Measurements from ENCODE around the gene ARL8B.

Gene ARL8B

DNA sequence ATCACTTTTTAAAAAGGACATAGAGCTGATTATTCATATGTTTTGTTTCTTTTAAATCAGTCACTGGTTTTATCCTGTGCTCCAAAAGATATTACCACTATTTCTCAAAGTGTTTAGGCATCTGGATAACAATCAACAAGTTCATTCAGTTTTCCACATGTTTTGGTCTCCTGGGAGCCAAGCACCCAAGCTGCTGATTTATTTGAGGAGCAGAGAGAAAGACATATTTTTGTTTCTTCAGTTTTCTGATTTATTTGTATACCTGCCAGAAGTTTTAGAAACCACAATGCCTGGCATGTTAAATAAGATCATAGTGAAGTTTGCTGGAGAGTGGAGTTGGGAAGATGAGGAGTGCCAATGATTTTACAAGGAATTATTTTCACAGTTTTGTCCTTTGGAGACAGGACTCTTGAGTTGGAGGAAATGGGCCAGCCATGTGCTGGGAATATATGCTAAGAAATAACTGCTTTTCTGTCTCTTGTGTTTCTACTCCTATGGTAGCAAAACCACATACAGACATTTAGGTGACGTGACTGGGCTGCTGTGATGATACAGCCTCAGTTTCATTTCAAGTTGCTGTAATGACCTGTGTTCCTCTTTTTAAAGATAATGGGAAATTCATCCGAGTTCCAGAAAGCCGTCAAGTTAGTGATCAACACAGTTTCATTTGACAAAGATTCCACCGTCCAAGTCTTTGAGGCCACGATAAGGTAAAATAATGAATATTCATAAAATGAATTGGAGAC lies 77.1 kb downstream of the ARL8B start:
- no peak overlapping the region for H3K4me3 ChIP-seq
- H3K4me1 ChIP-seq: peaks cover 100% of the 10 kb centered on the region
- H3K36me3 ChIP-seq: peaks cover 100% of the 10 kb centered on the region
- no peaks in the 10 kb centered on the region for H3K27me3 ChIP-seq
- H3K4me2 ChIP-seq: peak overlapping the region; percentile 97
- peak overlapping the region; percentile 100 for H3K9ac ChIP-seq
- TF ChIP-seq Cebpa-rat (IDR thresholded peaks at IDR 0.05): no peak
- peaks cover 100% of the 10 kb centered on the region for H4K20me1 ChIP-seq
- H3K9me3 ChIP-seq: no peaks in the 10 kb centered on the region
- peak overlapping the region; percentile 100; the same call in 1 of the 2 replicates for H3K27ac ChIP-seq

DNA sequence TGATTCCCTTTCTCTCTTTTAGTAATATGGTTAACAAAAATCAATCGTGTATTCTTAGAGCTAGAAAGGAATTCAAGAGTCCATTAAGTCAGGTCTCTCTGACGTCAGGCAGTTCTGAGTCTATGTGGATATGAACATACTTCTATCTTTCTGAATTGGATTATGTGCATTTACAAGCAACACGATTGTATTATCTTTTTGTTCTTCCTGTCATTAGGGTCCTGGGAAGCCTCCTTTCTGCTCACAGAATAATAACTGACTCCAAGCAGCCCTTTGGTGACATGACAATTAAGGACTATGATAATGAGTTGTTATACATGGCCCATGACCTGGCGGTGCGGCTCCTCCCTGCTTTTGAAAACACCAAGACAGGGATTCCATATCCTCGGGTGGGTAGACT lies 79.4 kb downstream of the ARL8B start:
- Histone ChIP-seq H3K36me3 (peaks cover 100% of the 10 kb centered on the region), H3K9me3 (no peaks in the 10 kb centered on the region), H3K27ac (peak overlapping the region; percentile 43), H3K4me2 (peak overlapping the region; percentile 97), H4K20me1 (peaks cover 100% of the 10 kb centered on the region), H3K4me1 (peaks cover 100% of the 10 kb centered on the region), H3K4me3 (no peak overlapping the region), H3K27me3 (no peaks in the 10 kb centered on the region), H3K9ac (peak overlapping the region; percentile 43)
- no peak for TF ChIP-seq Cebpa-rat (IDR thresholded peaks at IDR 0.05)

DNA sequence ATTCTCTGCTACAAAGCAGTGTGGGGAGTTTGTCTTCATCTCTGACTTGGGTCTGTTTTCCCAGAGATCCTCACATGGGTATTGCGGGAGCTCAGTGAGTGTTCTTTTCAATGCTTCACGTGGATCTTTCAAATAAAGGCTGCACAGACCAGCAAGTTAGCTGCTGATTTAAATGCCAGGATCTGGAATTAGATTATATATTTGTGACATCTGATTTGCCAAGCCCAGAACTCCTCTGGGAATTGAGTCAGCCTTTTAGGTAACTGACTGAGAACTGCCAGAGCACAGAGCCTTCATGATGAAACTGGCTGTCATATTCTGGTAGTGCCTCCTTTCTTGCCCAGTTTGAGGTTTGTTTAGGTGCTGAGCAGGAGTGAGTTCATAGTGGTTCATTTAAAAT lies 80.1 kb downstream of the ARL8B start:
- H3K27ac ChIP-seq: peak overlapping the region; percentile 43
- peak overlapping the region; percentile 1; the same call in 1 of the 2 replicates for H3K4me2 ChIP-seq

DNA sequence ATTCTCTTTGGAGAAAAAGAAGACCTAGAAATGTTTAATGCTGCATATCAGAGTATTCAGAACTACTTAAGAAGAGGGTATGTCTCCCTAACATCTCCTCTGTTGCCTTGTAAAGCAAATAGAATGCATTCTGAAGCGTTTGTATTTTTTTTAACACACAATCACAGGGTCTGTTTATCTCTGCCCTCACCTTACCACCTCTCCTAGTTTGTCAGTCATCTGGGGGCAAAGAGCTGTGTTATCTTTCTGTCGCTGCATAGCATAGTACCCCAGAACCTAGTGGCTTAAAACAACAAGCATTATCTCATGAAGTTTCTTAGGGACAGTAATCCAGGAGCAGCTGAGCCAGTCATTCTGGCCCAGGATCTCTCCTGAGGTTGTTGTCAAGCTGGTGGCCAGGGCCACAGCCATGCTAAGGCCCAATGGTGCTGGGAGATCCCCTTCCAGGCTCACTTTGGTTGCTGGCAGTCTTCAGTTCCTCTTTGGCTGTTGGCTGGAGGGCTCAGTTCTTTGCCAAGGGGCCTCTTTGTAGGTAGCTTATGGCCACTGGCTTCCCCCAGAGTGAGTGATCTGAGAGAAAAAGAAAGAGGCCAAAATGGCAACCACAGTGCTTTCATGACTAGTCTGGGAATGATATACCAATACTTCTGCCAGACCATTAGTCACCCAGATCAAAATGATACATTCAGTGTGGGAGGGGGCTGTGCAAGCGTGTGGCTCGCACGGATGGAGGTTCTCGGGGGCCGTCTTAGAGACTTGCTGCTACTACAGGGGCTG lies 83.3 kb downstream of the ARL8B start:
- Histone ChIP-seq H4K20me1 (peaks cover 100% of the 10 kb centered on the region), H3K9me3 (no peaks in the 10 kb centered on the region), H3K4me3 (no peak overlapping the region), H3K36me3 (peaks cover 100% of the 10 kb centered on the region), H3K27ac (peak overlapping the region; percentile 42; the same call in 1 of the 2 replicates), H3K9ac (peak overlapping the region; percentile 59; the same call in 1 of the 2 replicates), H3K4me1 (peaks cover 93% of the 10 kb centered on the region), H3K4me2 (peak overlapping the region; percentile 31), H3K27me3 (no peaks in the 10 kb centered on the region)
- TF ChIP-seq Cebpa-rat (IDR thresholded peaks at IDR 0.05): no peak

More for the DNA sequence above, 80.1 kb downstream of the ARL8B start:
- TF ChIP-seq Cebpa-rat (IDR thresholded peaks at IDR 0.05): no peak
- H3K36me3 ChIP-seq: peaks cover 100% of the 10 kb centered on the region
- H3K9ac ChIP-seq: no peak overlapping the region; the same call in 1 of the 2 replicates
- H3K4me1 ChIP-seq: peaks cover 100% of the 10 kb centered on the region
- no peak overlapping the region for H3K4me3 ChIP-seq
- H3K27me3 ChIP-seq: no peaks in the 10 kb centered on the region
- H3K9me3 ChIP-seq: no peaks in the 10 kb centered on the region
- H4K20me1 ChIP-seq: peaks cover 100% of the 10 kb centered on the region

DNA sequence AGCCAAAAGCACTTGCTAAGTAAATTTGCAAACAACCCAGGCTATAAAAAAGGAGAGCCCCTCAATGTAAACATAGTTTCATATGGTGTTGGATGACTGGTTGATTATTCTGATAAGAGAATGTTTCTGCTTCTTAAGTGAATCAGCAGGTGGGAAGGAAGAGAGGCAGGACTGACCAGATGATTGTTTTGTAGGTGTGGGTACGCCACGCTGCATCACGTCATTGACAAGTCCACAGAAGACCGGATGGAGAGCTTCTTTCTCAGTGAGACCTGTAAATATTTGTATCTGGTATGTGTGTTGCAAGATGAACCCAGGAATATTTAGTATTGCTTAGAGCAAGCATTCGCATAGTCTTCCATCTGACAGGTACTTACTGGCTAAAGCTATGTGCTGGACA lies 88.8 kb downstream of the ARL8B start:
- H4K20me1 ChIP-seq: peaks cover 100% of the 10 kb centered on the region
- no peak for TF ChIP-seq Cebpa-rat (IDR thresholded peaks at IDR 0.05)
- H3K4me1 ChIP-seq: peaks cover 88% of the 10 kb centered on the region
- H3K36me3 ChIP-seq: peaks cover 100% of the 10 kb centered on the region
- no peaks in the 10 kb centered on the region for H3K27me3 ChIP-seq
- no peak overlapping the region for H3K4me3 ChIP-seq
- H3K9me3 ChIP-seq: no peaks in the 10 kb centered on the region
- no peak overlapping the region for H3K9ac ChIP-seq
- H3K27ac ChIP-seq: no peak overlapping the region
- H3K4me2 ChIP-seq: no peak overlapping the region

DNA sequence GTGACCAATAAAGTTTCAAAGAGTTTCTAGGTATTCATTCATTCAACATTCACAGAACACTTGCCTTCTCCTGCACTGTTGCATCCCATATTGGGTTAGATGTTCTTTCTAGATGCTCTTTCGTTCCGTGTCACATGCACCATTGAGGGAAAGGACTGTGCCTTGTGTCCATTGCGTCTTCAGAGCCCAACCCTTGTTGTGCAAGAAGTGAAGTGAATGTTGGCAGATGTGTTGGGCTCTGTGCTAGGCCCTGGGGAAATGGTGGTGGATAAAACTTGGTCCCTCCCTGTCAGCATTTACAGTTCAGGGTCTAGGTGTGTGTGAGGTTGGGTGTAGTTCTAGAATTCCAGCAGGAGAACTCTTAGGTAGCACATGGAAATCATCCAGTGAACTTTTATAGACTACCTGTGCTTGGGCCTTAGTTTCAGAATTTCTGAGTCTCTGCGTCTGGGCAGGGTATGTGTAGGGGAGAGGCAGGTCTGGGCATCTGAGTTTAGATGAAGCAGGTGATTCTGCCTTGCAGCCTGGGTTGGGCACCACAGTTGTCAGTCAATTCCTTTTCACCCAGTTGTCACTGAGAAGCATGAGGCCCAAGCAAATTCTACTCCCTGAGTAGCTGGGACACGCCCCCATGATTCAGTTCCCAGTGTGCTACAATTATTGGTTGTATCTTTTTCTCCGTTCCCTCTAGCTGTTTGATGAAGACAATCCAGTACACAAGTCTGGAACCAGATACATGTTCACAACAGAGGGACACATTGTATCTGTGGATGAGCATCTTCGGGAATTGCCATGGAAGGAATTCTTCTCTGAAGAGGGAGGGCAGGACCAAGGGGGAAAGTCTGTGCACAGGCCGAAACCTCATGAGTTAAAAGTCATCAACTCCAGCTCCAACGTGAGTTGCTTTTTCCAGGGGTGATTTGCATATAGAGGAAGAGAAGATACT lies 90.8 kb downstream of the ARL8B start:
- Histone ChIP-seq H3K9ac (no peak overlapping the region), H3K36me3 (peaks cover 99% of the 10 kb centered on the region), H3K4me1 (peaks cover 87% of the 10 kb centered on the region), H3K9me3 (no peaks in the 10 kb centered on the region), H3K27me3 (no peaks in the 10 kb centered on the region), H4K20me1 (peaks cover 100% of the 10 kb centered on the region), H3K4me2 (peak overlapping the region; percentile 25), H3K27ac (no peak overlapping the region), H3K4me3 (no peak overlapping the region)
- TF ChIP-seq Cebpa-rat (IDR thresholded peaks at IDR 0.05): no peak

DNA sequence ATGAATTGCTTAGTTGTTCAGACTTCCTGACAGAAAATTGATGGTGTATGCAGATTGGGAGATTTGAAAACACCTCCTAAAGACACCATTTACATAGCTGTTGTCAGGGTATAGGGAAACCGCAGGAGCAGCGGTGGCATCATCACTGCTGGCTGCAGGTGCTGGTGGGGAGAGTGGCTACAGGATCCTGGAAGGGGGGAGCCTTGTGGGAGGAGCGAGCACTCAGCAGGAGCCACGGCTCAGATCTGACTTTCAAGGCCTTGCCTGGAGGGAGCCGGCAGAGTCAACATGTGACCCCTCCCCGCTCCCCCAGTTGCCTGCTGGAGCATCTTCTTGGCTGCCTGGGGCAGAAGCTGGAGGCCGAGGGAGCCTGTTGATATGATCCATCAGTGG lies 91.5 kb downstream of the ARL8B start:
- TF ChIP-seq Cebpa-rat (IDR thresholded peaks at IDR 0.05): no peak
- no peaks in the 10 kb centered on the region for H3K27me3 ChIP-seq
- peaks cover 89% of the 10 kb centered on the region for H3K4me1 ChIP-seq
- H3K9me3 ChIP-seq: no peaks in the 10 kb centered on the region
- no peak overlapping the region for H3K27ac ChIP-seq
- H3K4me2 ChIP-seq: peak overlapping the region; percentile 25
- peaks cover 100% of the 10 kb centered on the region for H4K20me1 ChIP-seq
- no peak overlapping the region for H3K9ac ChIP-seq
- no peak overlapping the region for H3K4me3 ChIP-seq
- peaks cover 99% of the 10 kb centered on the region for H3K36me3 ChIP-seq

DNA sequence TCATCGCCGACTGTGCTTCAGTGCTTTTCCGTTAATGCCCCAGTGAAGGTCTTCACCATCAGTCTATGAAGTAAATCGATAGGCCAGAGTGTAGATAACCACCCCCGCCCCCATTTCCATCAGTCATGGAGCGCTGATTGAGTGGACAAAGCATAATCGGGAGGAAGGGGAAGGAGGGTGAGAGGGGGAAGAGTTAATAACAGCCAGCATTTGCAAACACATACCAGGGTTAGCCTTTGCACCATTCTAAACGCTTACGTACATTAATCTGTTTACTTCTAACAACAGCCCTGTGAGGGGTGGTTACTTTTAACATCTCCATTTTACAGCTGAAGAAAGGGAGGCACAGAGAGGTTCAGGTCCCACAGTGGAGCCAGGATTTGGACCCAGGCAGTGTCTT lies 92.3 kb downstream of the ARL8B start:
- Histone ChIP-seq H3K4me3 (no peak overlapping the region), H3K36me3 (peaks cover 99% of the 10 kb centered on the region), H3K9ac (no peak overlapping the region), H3K4me2 (peak overlapping the region; percentile 25), H4K20me1 (peaks cover 100% of the 10 kb centered on the region), H3K9me3 (no peaks in the 10 kb centered on the region), H3K27ac (peak overlapping the region; percentile 65), H3K27me3 (no peaks in the 10 kb centered on the region), H3K4me1 (peaks cover 89% of the 10 kb centered on the region)
- no peak for TF ChIP-seq Cebpa-rat (IDR thresholded peaks at IDR 0.05)

DNA sequence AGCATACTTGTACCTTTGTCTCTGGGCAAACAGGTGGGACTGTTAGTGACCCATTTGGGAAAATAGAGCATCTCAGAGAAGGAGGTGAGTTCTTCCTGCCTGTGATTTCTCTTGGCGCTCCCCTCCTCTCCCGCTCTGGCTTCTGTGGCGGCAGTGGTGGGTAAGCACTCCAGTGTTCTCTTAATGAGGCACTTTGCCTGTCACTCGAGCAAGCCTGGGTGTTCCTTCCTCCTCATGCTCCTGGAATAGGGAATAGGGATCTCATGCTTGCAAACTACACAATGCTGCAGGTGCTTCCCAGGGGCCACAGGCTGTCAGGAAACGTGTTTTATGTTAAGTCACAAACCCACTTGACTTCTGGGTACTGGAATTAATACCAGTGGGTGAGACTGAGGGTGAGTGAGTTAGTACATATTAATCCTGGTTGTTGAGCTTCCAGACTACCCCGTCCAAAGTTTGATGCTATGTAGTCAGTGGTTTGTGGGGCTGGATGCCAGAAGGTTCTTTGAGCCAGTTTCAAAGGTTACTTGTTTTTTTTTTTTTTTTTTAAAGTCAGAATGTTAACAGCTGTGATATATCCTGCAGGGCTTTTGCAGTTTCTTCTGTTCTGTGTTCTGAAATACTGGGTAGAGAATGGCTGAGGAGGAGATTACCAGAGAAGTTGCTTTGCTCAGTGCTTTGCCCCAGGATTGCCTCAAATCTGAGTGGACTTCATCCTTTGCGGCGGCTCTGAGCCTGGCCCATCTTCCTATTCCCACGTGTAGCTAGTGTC lies 95.9 kb downstream of the ARL8B start:
- peaks cover 72% of the 10 kb centered on the region for H3K36me3 ChIP-seq
- no peak overlapping the region; the same call in 1 of the 2 replicates for H3K4me2 ChIP-seq
- H4K20me1 ChIP-seq: peaks cover 100% of the 10 kb centered on the region
- no peak overlapping the region for H3K4me3 ChIP-seq
- H3K27me3 ChIP-seq: no peaks in the 10 kb centered on the region
- no peaks in the 10 kb centered on the region for H3K9me3 ChIP-seq
- H3K9ac ChIP-seq: no peak overlapping the region
- no peak overlapping the region for H3K27ac ChIP-seq
- no peak for TF ChIP-seq Cebpa-rat (IDR thresholded peaks at IDR 0.05)
- H3K4me1 ChIP-seq: peaks cover 70% of the 10 kb centered on the region

Measured in BLaER1 (cell line).